Astrocyte of the cerebellum (primary cell): ENCODE data around the gene LMTK2.

ENCODE experiments used
- DNase-seq: peaks from one replicate; pipeline ENCODE4 v3.0.0-alpha.2; 2011; ENCODE audit warnings: low read depth
- H3K4me3 ChIP-seq: 2 replicates; pipeline ENCODE4 v1.5.1; 2011; ENCODE audit warnings: mild to moderate bottlenecking, low read depth, low read length, moderate library complexity
- CTCF ChIP-seq: IDR thresholded peaks from 2 replicates; pipeline ENCODE4 v1.5.1; 2012; ENCODE audit warnings: low read length, low read depth, moderate library complexity, mild to moderate bottlenecking; ENCODE audit errors: missing control alignments
- in situ Hi-C: cut with HindIII; loops from 2 replicates; pipeline ENCODE4 v1.10.0; 2017; ENCODE audit warnings: low sequenced_read_pairs

The LMTK2 gene

GRCh38 chr7:98224701-98225181 lies 118.1 kb downstream of the LMTK2 start:
- TF ChIP-seq CTCF: no peak
- no peak for DNase-seq
- in situ Hi-C loops: no loop called here
- H3K4me3 ChIP-seq: no peak overlapping the region

- H3K4me3 ChIP-seq: no peak overlapping the region
- in situ Hi-C loops: no loop called here
- DNase-seq: no peak
- no peak for TF ChIP-seq CTCF
Observed at GRCh38 chr7:98225913-98226614, 119.4 kb downstream of the LMTK2 start.

GRCh38 chr7:98227939-98228338 lies 121.3 kb downstream of the LMTK2 start:
- TF ChIP-seq CTCF: no peak
- no peak for DNase-seq
- in situ Hi-C loops: no loop called here
- H3K4me3 ChIP-seq: no peak overlapping the region

- H3K4me3 ChIP-seq: no peak overlapping the region
- no peak for TF ChIP-seq CTCF
- in situ Hi-C loops: no loop called here
- DNase-seq: no peak
Observed at GRCh38 chr7:98228801-98229200, 122.1 kb downstream of the LMTK2 start.

- in situ Hi-C loops: no loop called here
- TF ChIP-seq CTCF: no peak
- no peak for DNase-seq
Observed at GRCh38 chr7:98229441-98229840, 122.8 kb downstream of the LMTK2 start.

GRCh38 chr7:98229991-98230745 lies 123.5 kb downstream of the LMTK2 start:
- H3K4me3 ChIP-seq: no peak overlapping the region
- in situ Hi-C loops: no loop called here
- no peak for TF ChIP-seq CTCF
- DNase-seq: no peak

More at GRCh38 chr7:98229441-98229840, 122.8 kb downstream of the LMTK2 start:
- H3K4me3 ChIP-seq: no peak overlapping the region
